Right lobe of liver (tissue), 6 donors: ENCODE measurements around the gene GABRR2. TPM values are rescaled to one million over a fixed set of nuclear protein-coding genes. Genes with fewer than 3 reads are reported as not detected.
"Not testable (repeated sequence)": the region's sequence is repeated elsewhere in the genome, so short reads cannot be mapped to it uniquely, and the experiment has no call there.

Experiments used
- ATAC-seq, 4 donors: fragments of 200-7000 bp; cut with Tn5 transposase; one replicate each; pipeline ENCODE4 v1.9.1; 2020; ENCODE audit warnings: mild to moderate bottlenecking in 4 of 4, moderate library complexity in 4 of 4
- DNase-seq, 3 donors: peaks; one replicate each; pipeline ENCODE4 v3.0.0-alpha.2; 2020
- H3K27ac ChIP-seq, 3 donors: fragments of 200-600 bp; one replicate each; pipeline ENCODE4 v1.8.0; 2022
- H3K27me3 ChIP-seq, 2 donors: fragments of 200-600 bp; one replicate each; pipeline ENCODE4 v1.8.0; 2022
- H3K36me3 ChIP-seq, 4 donors: fragments of 200-600 bp; sonication (generic) in 1 of 4; one replicate each; pipeline versions ENCODE4 v1.5.1 to v1.8.0; 2017 to 2022; ENCODE audit warnings: control low read depth in 1 of 4
- H3K4me1 ChIP-seq, 4 donors: fragments of 200-600 bp; sonication (generic) in 1 of 4; one replicate each; pipeline versions ENCODE4 v1.5.1 to v1.8.0; 2017 to 2022; ENCODE audit warnings: control low read depth in 1 of 4
- H3K4me3 ChIP-seq, 3 donors: fragments of 200-600 bp; one replicate each; pipeline ENCODE4 v1.8.0; 2022
- H3K9me3 ChIP-seq, 4 donors: fragments of 200-600 bp; sonication (generic) in 1 of 4; one replicate each; pipeline versions ENCODE4 v1.5.1 to v1.8.0; 2017 to 2022; ENCODE audit warnings: control low read depth in 1 of 4
- POLR2A ChIP-seq: fragments of 450-650 bp; IDR thresholded peaks from one replicate; pipeline ENCODE4 v1.6.1; 2017; ENCODE audit warnings: antibody characterized with exemption, mild to moderate bottlenecking
- WGBS: methylation state at CpG from one replicate; pipeline ENCODE4 v1.1.6; 2018; ENCODE audit warnings: low coverage, low lambda C conversion rate; ENCODE audit not compliant: insufficient coverage; ENCODE audit errors: missing lambda C conversion rate; 5-methylcytosine and 5-hydroxymethylcytosine counted together
- intact Hi-C, 2 donors: fragments of 100-400 bp; cut with DNase I; formaldehyde crosslinking; loops; one replicate each; pipeline versions ENCODE4 v1.11.2 to v1.14.1; 2022
- total RNA-seq, 6 experiments: library from RNA; depleted of rRNA in 2 of 6; stranded (reverse); fragments of >200 nt in 2 of 6; fragmentation: NEBNext Ultra II Directional in 3 of 6; extraction: Animal tissue kit (Norgen Biotek cat#: 25700) in 3 of 6; gene quantifications; one replicate each; pipeline versions ENCODE4 v1.1.0 to v1.2.4, GENCODE V29; 2016 to 2023
- TF ChIP-seq, protein P1 (sequence below), 4 donors: fragments of 200-600 bp in 3 of 4; fragments of 450-650 bp in 1 of 4; IDR thresholded peaks; one replicate each; pipeline versions ENCODE4 v1.5.1 to v1.8.0; 2016 to 2022; ENCODE audit warnings: antibody characterized with exemption in 4 of 4, mild to moderate bottlenecking in 2 of 4
- donor health status: DM: no; HTN: yes; CAD: no.
- donor health status: DM: no; HTN: no; CAD: no.
- donor health status: DM: no; HTN: no; CAD: no.
- donor health status: DM: no; HTN: yes; CAD: no.
- donor health status: DM: no; HTN: yes; CAD: no.

Gene GABRR2
- total RNA-seq, 6 experiments from 2014 or later = 0.20 to 1.2 (median 0.56) TPM

DNA sequence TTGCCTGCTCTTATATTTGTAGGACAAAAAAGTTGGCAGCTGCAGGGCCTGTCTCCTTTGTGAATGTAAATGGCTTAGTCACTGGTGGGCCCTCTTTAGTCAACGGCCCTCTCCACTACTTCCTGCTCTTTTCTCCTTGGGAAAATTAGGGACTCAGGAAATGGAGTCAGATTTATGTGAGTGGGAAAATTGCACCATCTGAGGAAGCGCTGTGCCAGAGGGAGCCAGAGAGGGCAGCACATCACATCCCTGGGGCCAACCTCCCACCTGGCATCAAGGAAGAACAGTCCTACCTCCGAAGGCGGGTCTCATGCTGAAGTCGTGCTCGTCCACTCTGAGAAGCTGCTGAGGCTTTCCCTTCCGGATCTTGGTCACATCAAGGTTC lies 15.6 kb downstream of the GABRR2 start:
- H3K4me3 ChIP-seq = no peak overlapping the region
- H3K9me3 ChIP-seq = no peaks in the 10 kb centered on the region
- TF ChIP-seq, protein P1, sequence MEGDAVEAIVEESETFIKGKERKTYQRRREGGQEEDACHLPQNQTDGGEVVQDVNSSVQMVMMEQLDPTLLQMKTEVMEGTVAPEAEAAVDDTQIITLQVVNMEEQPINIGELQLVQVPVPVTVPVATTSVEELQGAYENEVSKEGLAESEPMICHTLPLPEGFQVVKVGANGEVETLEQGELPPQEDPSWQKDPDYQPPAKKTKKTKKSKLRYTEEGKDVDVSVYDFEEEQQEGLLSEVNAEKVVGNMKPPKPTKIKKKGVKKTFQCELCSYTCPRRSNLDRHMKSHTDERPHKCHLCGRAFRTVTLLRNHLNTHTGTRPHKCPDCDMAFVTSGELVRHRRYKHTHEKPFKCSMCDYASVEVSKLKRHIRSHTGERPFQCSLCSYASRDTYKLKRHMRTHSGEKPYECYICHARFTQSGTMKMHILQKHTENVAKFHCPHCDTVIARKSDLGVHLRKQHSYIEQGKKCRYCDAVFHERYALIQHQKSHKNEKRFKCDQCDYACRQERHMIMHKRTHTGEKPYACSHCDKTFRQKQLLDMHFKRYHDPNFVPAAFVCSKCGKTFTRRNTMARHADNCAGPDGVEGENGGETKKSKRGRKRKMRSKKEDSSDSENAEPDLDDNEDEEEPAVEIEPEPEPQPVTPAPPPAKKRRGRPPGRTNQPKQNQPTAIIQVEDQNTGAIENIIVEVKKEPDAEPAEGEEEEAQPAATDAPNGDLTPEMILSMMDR (IDR thresholded peaks at IDR 0.05) = no peak

DNA sequence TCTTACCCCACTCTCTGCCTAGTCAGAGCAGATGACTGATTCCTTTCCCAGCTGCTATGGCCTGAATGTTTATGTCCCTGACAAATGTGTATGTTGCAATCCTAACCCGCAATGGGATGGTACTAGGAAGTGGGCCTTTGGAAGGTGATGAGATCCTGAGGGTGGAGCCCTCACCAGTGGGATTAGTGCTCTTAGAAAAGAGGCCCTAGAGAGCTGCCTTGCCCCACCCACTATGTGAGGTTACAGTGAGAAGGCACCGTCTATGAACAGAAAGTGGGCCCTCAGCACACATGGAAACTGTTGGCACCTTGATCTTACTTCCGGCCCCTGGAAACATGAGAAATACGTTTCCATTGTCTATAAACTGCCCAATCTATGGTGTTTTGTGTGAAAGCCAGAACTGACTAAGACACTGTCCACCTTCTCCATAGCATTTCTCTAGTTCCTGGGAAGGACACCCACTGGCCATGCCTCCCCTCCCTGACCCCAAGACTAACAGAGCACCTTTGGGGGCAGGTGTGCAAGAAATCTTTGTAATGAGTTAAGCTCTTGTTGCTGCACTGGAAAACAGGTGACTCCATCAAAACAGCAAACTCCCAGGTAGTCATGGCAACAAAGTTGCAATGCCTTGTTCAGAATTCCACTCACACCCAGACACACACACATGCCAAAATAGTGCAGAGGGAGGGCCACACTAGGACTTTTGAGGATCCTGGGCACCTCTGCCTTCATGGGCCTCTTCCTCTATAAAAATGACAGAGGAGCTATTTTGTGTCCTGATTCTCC lies 16.2 kb downstream of the GABRR2 start:
- Histone ChIP-seq H3K4me1 (no peaks in the 10 kb centered on the region), H3K27ac (no peak overlapping the region)
- intact Hi-C loops = no loop called here

More for the DNA sequence above, 15.6 kb downstream of the GABRR2 start:
- H3K4me1 ChIP-seq = no peaks in the 10 kb centered on the region
- H3K27me3 ChIP-seq = no peaks in the 10 kb centered on the region
- intact Hi-C loops = no loop called here
- no peak for DNase-seq
- 66% methylated on average over 3 of the region's 7 CpGs for WGBS
- no peak for ATAC-seq
- no peak overlapping the region for H3K27ac ChIP-seq
- no peaks in the 10 kb centered on the region for H3K36me3 ChIP-seq

DNA sequence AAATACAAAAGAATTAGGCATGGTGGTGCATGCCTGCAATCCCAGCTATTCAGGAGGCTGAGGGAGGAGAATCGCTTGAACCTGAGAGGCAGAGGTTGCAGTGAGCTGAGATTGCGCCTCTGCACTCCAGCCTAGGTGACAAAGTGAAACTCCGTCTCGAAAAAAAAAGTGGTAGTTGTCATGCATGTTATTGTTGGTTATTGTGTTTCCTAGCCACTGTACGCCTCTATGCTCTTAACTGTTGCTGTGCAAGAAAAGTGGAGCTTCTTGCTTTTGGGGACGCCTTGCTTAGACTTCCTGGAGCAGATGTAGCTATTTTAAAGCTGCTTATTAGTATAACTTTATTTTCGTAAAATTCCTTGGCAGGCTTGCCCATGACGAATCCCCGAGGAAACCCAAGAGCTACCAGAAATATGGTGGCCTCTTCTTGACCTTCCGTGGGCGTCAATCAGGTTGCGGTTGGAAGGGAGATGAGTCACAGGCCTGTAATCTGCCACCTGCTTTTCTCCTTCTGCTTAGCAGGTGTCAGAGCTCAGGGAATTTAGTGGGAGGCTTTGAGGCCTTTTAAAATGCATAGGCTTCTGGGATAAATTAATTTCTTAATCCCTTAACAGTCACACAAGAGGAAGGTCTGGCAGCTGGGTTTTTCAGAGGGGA lies 17.3 kb downstream of the GABRR2 start:
- no peak for DNase-seq

More for the DNA sequence above, 16.2 kb downstream of the GABRR2 start:
- Histone ChIP-seq H3K9me3 (no peaks in the 10 kb centered on the region), H3K36me3 (no peaks in the 10 kb centered on the region), H3K27me3 (no peaks in the 10 kb centered on the region), H3K4me3 (no peak overlapping the region)
- WGBS = 83% methylated on average over 1 of the region's 4 CpGs
- ATAC-seq (no peak), DNase-seq (no peak)
- TF ChIP-seq, protein P1 (IDR thresholded peaks at IDR 0.05) = no peak
- TF ChIP-seq POLR2A = no peak

DNA sequence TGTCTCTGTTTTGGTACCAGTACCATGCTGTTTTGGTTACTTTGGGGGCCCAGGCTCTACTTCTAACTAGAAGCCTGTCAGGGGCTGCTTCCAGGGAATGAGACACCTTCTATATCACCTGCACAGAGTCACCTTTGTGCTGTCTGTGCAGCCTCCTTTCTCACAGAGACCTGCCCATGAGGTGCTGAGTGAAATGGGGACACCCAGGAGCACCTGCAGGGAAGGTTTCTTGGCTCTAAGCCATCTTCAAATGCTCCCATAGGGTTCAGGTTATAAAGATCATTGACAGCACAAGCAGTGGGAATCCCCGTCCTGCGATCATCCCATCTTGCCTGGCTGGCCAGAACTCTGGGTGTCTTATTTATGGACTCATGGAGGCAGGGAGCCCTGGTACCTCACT lies 19.1 kb downstream of the GABRR2 start:
- no peak overlapping the region for H3K27ac ChIP-seq
- no peaks in the 10 kb centered on the region for H3K4me1 ChIP-seq
- DNase-seq = no peak
- intact Hi-C loops = no loop called here
- H3K4me3 ChIP-seq = no peak overlapping the region
- no peak for ATAC-seq
- no peaks in the 10 kb centered on the region for H3K36me3 ChIP-seq
- WGBS = no CpG with 5 or more reads among the region's 2 CpGs
- H3K9me3 ChIP-seq = no peaks in the 10 kb centered on the region
- TF ChIP-seq POLR2A = no peak
- TF ChIP-seq, protein P1 (IDR thresholded peaks at IDR 0.05) = no peak
- no peaks in the 10 kb centered on the region for H3K27me3 ChIP-seq

More for the DNA sequence above, 17.3 kb downstream of the GABRR2 start:
- Histone ChIP-seq H3K27ac (no peak overlapping the region), H3K9me3 (no peaks in the 10 kb centered on the region), H3K4me3 (no peak overlapping the region), H3K27me3 (no peaks in the 10 kb centered on the region), H3K4me1 (no peaks in the 10 kb centered on the region), H3K36me3 (no peaks in the 10 kb centered on the region)
- ATAC-seq = peak in 3 of 4 donors; percentile 33 to 58 (median 46)
- WGBS = 49% methylated on average over 11 of the region's 12 CpGs
- no peak for TF ChIP-seq POLR2A
- TF ChIP-seq, protein P1 (IDR thresholded peaks at IDR 0.05) = no peak
- intact Hi-C loops = no loop called here

DNA sequence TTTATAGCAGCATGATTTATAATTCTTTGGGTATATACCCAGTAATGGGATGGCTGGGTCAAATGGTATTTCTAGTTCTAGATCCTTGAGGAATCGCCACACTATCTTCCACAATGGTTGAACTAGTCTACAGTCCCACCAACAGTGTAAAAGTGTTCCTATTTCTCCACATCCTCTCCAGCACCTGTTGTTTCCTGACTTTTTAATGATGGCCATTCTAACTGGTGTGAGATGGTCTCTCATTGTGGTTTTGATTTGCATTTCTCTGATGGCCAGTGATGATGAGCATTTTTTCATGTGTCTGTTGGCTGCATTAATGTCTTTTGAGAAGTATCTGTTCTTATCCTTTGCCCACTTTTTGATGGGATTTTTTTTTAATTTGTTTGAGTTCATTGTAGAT lies 20.0 kb downstream of the GABRR2 start:
- DNase-seq, H3K27ac ChIP-seq, H3K27me3 ChIP-seq, H3K36me3 ChIP-seq, H3K9me3 ChIP-seq, H3K4me3 ChIP-seq, H3K4me1 ChIP-seq, intact Hi-C loops, ATAC-seq: not testable (repeated sequence)
- WGBS = 40% methylated on average over 1 of the region's 1 CpG
